ENCODE measurements around the gene LMTK3. TPM values are rescaled to one million over a fixed set of nuclear protein-coding genes. Genes with fewer than 3 reads are reported as not detected.

The LMTK3 gene
- not detected for total RNA-seq (ENCODE audit: insufficient read depth, low replicate concordance)

- DNase-seq (ENCODE audit: low spot score): no peak
These were observed at the start of gene LMTK3 for GRCh38 chr19:48511800-48512503. LMTK3 (minus strand) TSS chr19:48511835; CDS start chr19:48511576, 259 bp downstream.

GRCh38 chr19:48561412-48561811 is 49.8 kb upstream of the LMTK3 start:
- DNase-seq (ENCODE audit: low spot score): no peak

- DNase-seq (ENCODE audit: low spot score): no peak
These were observed 48.5 kb upstream of the LMTK3 start for GRCh38 chr19:48560095-48560530.

- peak; percentile 64 for DNase-seq (ENCODE audit: low spot score)
These were observed 46.5 kb upstream of the LMTK3 start for GRCh38 chr19:48558018-48558684.

GRCh38 chr19:48556825-48557224 is 45.2 kb upstream of the LMTK3 start:
- no peak for DNase-seq (ENCODE audit: low spot score)

- peak; percentile 44 for DNase-seq (ENCODE audit: low spot score)
These were observed 44.5 kb upstream of the LMTK3 start for GRCh38 chr19:48556163-48556562.

- peak; percentile 42 for DNase-seq (ENCODE audit: low spot score)
These were observed 42.9 kb upstream of the LMTK3 start for GRCh38 chr19:48554385-48555091.

- peak; percentile 65 for DNase-seq (ENCODE audit: low spot score)
These were observed 42.2 kb upstream of the LMTK3 start for GRCh38 chr19:48553676-48554384.

- DNase-seq (ENCODE audit: low spot score): no peak
These were observed 41.0 kb upstream of the LMTK3 start for GRCh38 chr19:48552406-48553322.

- DNase-seq (ENCODE audit: low spot score): no peak
These were observed 40.0 kb upstream of the LMTK3 start, which contains the start of gene SULT2B1 for GRCh38 chr19:48551437-48552302. SULT2B1 (plus strand) TSS chr19:48552172; CDS start chr19:48552253, 81 bp downstream.

- DNase-seq (ENCODE audit: low spot score): no peak
These were observed 37.7 kb upstream of the LMTK3 start for GRCh38 chr19:48549380-48549779.

GRCh38 chr19:48548253-48548911 is 36.7 kb upstream of the LMTK3 start:
- no peak for DNase-seq (ENCODE audit: low spot score)

GRCh38 chr19:48547722-48548121 is 36.1 kb upstream of the LMTK3 start:
- DNase-seq (ENCODE audit: low spot score): no peak

- no peak for DNase-seq (ENCODE audit: low spot score)
These were observed 33.5 kb upstream of the LMTK3 start for GRCh38 chr19:48544856-48545750.

GRCh38 chr19:48543121-48543710 is 31.6 kb upstream of the LMTK3 start:
- peak; percentile 63 for DNase-seq (ENCODE audit: low spot score)

GRCh38 chr19:48541813-48542212 is 30.2 kb upstream of the LMTK3 start:
- no peak for DNase-seq (ENCODE audit: low spot score)

GRCh38 chr19:48540110-48540509 is 28.5 kb upstream of the LMTK3 start:
- DNase-seq (ENCODE audit: low spot score): no peak

All from umbilical cord (tissue), 2 donors.